GM21423 (cell line): ENCODE measurements around the gene SLC2A13.
A peak's percentile ranks its signal among the peaks of the same experiment; 100 is the strongest.

ENCODE experiments used
- ATAC-seq: cut with Tn5 transposase; IDR thresholded peaks from one replicate; pipeline ENCODE4 v1.9.1; 2021; ENCODE audit warnings: mild to moderate bottlenecking, moderate library complexity; ENCODE audit not compliant: unreplicated experiment

The SLC2A13 gene

DNA sequence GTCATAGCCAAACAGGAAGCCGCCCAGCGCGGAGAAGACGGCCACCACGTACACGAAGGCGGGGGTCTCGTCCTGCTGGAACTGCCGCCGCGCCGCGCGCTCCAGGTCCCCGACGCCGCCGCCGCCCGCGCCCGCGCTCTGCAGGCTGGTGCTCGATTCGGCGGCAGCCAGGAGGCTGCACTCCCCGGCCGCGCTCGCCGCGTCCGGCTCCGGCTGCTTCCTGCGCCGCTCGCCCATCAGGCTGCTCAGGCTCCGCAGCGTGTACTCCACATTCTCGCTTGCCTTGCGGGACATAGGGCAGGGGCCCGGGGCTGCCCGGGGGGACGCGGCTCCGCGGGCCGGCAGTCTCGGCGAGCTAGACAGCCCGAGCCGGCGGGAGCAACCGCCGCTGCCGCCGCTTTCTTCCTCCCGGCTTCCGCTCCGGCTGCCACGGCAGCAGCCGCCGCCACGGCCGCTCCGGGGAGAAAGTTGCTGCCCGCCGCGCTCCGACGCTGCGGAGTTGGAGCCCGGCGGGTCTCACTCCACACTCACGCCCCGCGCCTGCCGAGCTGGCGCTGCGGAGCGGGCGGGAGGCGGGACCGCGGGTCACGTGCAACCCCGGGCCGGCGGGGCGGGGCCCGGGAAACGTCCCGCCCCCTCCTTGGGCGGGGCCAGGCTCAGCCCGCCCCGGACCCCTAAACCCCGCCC lies at the start of gene SLC2A13:
Gene SLC2A13 (minus strand): TSS at position 567 of the 687 bp plus-strand sequence. CDS start 273 bp downstream, at position 294.
- peak; percentile 83 for ATAC-seq

- ATAC-seq, result no peak
Measured at GRCh38 chr12:40154381-40154780, 48.5 kb upstream of the SLC2A13 start.

DNA sequence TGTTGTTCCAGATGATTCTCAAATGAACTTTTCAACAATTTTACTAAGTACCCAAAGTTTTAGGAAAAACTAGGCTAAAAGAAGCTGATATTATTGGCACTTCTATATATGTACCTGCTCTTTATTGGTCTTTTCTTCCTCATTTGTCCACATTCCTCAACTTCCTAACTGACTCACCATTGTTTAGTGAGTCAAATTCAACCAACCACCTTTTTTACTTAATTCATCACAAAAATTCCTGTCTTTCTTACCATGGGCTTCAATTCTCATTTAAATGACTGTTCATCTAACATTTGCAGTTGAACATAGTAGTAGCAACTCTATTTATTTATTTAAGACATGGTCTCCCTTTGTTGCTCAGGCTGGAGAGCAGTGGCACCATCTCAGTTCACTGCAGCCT lies 47.6 kb upstream of the SLC2A13 start:
- ATAC-seq, result no peak

DNA sequence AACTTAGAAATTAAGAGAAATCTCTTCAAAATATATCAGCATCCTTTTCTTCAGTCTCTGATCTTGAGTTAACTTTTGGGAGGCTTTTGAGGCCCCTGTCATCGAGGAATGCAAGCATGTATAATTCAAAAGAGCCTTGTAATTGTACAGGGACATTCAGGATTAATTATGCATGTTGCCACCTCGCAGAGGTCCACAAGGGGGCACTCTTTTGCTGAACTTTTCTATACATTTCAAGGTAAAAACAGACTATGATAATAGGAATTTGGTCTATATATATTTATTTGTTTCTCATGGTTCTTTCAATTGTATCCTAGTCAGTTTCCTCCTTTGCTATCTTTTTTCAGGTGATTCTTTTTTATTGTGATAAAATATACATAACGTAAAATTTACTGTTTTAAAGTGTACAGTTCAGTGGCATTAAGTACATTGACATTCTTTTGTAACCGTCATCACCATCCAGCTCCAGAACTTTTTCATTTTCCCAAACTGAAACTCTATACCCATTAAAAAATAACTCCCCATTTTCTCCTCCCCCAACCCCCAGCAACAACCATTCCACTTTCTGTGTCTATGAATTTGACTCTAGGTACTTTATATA lies 47.0 kb upstream of the SLC2A13 start:
- ATAC-seq, result no peak

DNA sequence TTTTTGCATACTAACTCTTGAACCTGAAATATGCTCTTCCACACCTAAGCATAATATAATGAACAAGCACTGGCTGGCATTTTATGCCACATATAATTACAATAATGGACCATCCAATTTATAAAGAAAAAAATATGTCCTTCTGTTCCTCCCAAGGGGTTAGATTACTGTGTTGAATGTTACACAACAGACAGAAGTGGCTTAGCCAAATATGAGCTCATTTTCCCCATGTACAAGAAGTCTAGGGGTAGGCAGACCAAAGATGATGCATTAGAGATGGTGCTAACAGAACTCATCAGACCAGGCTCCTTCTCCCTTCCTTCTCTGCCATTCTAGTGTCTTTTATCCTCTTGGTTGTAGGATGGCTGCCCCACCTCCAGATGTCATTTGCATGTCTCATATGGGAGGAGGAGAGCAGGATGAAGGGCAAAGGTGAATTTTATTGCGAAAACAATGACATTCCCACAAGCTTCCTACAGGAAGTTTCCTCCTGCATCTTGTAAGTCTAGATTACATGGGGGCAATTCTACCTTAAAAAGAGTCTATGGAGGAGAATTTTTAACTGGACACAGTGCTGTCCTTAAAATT lies 43.9 kb upstream of the SLC2A13 start:
- no peak for ATAC-seq

GRCh38 chr12:40146800-40147797 lies 41.2 kb upstream of the SLC2A13 start:
- no peak for ATAC-seq

GRCh38 chr12:40145896-40146295 lies 40.0 kb upstream of the SLC2A13 start:
- no peak for ATAC-seq

- ATAC-seq, result no peak
Measured at GRCh38 chr12:40144023-40144422, 38.1 kb upstream of the SLC2A13 start.

DNA sequence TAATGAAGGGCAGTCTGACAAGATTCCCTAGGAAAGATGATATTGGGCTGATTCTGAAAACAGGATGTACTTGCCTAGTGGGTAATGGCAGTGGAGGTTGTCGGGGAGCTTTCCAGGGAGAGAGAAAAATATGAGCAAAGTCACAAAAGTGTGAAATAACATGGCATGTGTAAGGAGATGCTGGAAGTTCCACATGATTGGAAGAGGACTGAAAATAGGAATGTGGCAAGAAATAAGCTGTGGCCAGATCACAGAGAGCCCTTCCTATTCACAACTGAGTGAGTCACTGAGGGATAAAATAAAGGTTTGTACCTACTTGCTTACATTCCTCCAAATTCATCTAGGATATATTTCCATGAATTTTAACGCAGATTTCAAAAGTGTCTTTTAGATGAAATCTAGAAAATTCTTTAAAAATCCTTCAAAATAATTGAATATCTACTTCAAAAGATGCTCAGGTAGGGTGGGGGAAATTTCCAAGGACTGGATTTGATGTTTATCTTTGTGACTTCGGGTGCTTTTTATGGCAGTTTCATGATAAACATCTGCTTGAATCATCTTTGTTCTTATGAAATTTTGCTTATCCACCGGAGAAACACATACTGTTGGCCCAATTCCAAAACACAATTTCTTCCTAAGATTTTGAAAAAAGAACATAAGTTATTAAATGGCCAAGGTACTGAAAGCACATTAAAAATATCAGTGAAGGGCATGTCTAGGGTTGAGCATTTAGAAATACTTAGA lies 36.3 kb upstream of the SLC2A13 start:
- ATAC-seq, result no peak

DNA sequence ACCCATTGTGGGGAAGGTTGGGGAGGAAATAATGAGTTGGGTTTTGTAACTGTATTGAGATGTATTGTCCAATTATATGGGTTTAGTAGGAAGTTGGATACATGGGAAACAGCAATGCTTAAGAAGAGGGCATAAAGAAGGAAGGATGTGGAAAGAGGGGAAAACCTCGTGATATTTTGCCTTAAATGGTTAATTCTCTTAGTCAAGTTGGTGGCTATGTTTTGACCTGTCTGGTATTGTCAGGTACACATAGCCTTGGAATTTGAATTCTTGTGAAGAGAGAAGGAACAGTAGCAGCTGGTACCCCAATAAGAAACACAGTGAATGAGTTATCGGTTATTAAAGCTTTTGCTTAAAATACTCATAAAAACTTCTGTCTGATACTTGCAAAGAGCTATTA lies 32.6 kb upstream of the SLC2A13 start:
- no peak for ATAC-seq

GRCh38 chr12:40137252-40137651 lies 31.4 kb upstream of the SLC2A13 start:
- ATAC-seq, result peak; percentile 97

DNA sequence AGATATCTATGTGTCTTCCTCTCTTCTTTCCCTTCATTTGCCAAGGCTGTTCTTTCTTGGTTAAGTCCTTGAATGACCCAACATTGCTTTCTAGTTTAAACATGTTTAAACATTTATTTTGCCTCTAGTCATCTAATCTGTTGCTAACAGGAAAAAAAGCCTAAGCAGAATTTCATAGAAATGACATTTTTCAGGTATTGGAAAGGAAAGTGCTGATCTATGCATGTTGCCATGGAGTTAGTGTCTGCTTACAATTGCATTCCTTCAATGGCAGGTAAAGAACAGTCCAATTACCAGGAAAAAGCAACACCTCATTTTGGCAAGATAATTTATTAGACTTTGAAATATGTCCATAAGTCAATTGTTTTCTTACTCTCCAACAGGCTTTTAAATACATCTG lies 21.5 kb upstream of the SLC2A13 start:
- no peak for ATAC-seq

DNA sequence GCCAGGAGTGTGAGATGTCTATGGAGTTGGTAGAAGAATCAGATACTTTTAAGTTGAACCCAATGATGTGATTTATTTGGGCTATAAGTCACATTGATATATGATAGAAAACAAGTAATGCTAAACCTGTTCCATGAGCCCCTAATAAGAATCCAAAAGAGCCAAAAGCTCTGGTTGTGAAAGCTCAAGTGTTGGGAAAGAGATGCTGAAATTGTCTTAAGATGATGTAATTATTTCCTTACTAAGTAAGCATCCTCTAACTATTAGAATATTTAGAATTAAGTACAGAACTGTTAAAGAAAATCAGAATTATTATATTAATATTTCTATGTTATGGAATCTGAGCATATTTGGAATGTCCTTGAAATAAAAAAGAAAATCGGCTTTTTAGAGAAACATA lies 17.6 kb upstream of the SLC2A13 start:
- ATAC-seq, result no peak

DNA sequence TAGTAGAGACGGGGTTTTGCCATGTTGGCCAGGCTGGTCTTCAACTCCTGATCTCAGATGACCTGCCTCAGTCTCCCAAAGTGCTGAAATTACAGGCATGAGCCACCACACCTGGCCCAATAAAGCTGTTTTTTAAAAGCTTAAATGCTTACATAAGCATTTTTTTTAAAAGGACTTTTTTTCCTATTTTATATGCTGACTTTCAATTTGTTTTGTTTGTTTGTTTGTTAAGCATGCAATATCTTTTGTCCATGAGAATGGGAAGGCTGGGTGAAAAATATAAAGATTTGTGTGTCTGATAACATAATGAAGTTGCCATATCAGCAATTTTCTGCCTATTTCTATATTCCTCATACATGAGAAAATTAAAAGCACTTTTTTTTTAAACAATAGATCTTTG lies 17.0 kb upstream of the SLC2A13 start:
- ATAC-seq, result no peak

DNA sequence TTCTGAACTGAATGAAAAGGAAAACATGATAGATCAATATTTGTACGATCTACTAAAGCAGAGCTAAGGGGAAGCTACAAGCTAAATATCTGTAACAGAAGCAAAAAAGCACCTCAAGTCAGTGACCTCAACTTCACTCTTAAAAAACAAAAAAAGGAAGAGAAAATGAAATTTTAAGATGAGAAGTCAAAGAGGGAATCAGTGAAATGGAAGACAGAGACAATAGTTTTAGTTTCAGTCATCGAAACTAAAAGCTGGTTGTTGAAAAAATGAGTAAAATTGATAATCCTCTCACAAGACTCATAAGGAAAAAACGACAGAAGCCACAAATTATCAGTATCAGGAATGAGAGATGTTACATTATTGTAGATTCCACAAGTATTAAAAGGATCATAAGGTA lies 11.9 kb upstream of the SLC2A13 start:
- ATAC-seq, result peak; percentile 81

GRCh38 chr12:40110586-40110985 lies 4.7 kb upstream of the SLC2A13 start:
- no peak for ATAC-seq

DNA sequence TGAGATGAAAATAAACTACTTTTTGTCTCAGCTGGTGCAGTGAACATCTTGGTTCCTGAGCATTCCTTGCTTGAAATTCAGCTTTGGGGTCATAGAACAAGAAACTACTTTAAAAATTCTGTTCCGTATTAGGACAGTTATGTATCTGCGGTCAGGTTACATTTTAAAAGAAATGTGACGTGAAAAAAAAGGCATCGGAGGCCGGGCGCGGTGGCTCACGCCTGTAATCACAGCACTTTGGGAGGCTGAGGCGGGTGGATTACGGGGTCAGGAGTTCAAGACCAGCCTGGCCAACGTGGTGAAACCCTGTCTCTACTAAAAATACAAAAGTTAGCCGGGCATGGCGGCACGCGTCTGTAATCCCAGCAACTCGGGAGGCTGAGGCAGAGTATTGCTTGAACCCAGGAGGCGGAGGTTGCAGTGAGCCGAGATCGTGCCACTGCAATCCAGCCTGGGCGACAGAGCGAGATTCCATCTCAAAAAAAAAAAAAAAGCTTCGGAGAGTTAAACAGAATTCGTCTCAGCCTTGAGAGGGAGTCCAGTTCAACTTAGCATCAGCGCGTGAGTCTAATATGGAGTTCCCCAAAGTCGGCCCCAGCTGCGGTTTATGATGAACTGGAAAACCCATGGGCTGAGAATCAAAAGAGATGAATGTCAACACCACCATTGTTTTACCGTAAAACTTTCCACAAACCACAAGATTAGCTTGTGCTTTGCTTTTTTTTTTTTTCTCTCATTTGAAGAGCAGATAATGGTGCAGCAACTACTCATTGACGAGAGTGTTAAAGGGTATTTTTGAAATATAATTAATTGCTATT lies 2.1 kb upstream of the SLC2A13 start:
- no peak for ATAC-seq

GRCh38 chr12:40107098-40107802 lies 1.4 kb upstream of the SLC2A13 start:
- ATAC-seq, result peak; percentile 27

DNA sequence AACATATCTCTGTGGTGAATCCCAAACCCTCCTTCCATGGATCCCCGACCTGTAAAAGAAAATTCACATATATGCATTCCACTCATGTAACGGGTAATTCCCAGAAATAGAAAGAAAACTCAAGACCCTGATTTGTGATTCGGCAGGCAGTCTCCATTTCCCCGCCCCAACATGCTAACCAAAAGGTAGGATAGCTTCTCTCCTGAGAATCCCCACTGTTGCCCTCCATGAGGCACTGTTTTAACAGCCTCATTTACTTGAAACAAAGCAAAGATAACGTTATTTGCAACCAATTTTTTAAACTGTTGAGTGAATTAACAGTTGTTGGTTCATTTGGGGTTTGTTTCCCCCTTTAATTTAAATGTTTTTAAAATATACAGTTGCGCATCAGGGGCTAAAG lies 774 bp upstream of the SLC2A13 start:
- ATAC-seq, result no peak
